ENCODE measurements around the gene GOLGA6A. TPM values are rescaled to one million over a fixed set of nuclear protein-coding genes. Genes with fewer than 3 reads are reported as not detected.
"Not testable (repeated sequence)": the region's sequence is repeated elsewhere in the genome, so short reads cannot be mapped to it uniquely, and the experiment has no call there.

Gene GOLGA6A
- total and polyA plus RNA-seq, 8 donors = not detected

DNA sequence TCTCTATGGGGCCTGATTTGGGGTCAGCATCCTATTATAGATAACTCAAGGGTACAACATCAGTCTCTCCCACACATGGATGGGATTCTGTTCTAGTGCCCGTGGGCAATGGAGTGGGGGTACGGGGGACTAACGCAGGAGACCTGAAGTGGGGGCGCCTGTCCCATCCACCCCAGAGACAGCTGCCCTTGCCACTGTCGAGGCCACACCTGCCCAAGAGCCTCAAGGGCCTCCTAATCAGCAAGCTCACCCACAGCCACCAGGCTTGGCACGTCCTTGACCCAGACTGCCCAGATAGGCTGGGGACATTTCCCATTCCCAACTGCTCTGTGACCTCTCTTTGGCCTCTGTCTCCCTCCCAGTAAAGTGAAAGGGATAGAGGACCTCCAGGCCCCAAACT lies 39.5 kb upstream of the GOLGA6A start:
- 58 to 70% methylated on average over 6 of the region's 6 CpGs for WGBS, 2 donors
- no peaks in the 10 kb centered on the region for H3K27me3 ChIP-seq
- no peak overlapping the region for H3K4me3 ChIP-seq
- H3K27ac ChIP-seq = no peak overlapping the region
- FAIRE-seq = no peak
- H3K36me3 ChIP-seq = no peaks in the 10 kb centered on the region
- intact Hi-C loops (cut with DNase I) = loop anchor here (5.0 to 10.0 kb wide), 3 partner anchors 185 to 200 kb away; no protein-coding TSS in a partner anchor
- H3K9me3 ChIP-seq = no peaks in the 10 kb centered on the region
- no peak for DNase-seq
- TF ChIP-seq, protein P1, sequence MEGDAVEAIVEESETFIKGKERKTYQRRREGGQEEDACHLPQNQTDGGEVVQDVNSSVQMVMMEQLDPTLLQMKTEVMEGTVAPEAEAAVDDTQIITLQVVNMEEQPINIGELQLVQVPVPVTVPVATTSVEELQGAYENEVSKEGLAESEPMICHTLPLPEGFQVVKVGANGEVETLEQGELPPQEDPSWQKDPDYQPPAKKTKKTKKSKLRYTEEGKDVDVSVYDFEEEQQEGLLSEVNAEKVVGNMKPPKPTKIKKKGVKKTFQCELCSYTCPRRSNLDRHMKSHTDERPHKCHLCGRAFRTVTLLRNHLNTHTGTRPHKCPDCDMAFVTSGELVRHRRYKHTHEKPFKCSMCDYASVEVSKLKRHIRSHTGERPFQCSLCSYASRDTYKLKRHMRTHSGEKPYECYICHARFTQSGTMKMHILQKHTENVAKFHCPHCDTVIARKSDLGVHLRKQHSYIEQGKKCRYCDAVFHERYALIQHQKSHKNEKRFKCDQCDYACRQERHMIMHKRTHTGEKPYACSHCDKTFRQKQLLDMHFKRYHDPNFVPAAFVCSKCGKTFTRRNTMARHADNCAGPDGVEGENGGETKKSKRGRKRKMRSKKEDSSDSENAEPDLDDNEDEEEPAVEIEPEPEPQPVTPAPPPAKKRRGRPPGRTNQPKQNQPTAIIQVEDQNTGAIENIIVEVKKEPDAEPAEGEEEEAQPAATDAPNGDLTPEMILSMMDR (IDR thresholded peaks at IDR 0.05) = no peak
- no peak for ATAC-seq
- no peaks in the 10 kb centered on the region for H3K4me1 ChIP-seq

DNA sequence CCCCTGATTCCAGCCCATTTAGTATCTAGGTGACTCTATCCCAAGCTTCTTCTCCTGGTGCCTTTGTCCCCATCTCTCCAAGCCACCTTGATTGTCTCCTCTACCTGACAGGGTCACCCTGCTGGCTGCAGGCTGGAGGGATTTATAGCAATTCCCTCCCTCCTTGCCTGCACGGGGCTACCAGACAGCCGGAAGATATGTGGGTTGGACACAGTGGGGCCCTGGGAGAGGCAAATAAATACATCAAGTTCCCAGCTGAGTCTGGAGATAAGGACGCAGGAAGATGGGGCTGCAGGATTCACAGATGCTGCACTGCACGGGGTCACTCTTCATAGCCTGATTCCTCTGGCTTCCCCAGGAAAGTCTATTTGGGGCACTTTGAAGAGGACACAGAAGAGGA lies 38.7 kb upstream of the GOLGA6A start:
- no peaks in the 10 kb centered on the region for H3K9me3 ChIP-seq
- 7 to 8% methylated on average over 4 of the region's 4 CpGs for WGBS, 2 donors
- no peaks in the 10 kb centered on the region for H3K4me1 ChIP-seq
- DNase-seq (no peak), ATAC-seq (no peak), FAIRE-seq (no peak)
- H3K27ac ChIP-seq = no peak overlapping the region
- no peak overlapping the region for H3K4me3 ChIP-seq
- no peaks in the 10 kb centered on the region for H3K27me3 ChIP-seq
- no peaks in the 10 kb centered on the region for H3K36me3 ChIP-seq
- intact Hi-C loops (cut with DNase I) = loop anchor here (5.0 to 10.0 kb wide), 3 partner anchors 186 to 201 kb away; no protein-coding TSS in a partner anchor
- TF ChIP-seq, protein P1 (IDR thresholded peaks at IDR 0.05) = no peak

DNA sequence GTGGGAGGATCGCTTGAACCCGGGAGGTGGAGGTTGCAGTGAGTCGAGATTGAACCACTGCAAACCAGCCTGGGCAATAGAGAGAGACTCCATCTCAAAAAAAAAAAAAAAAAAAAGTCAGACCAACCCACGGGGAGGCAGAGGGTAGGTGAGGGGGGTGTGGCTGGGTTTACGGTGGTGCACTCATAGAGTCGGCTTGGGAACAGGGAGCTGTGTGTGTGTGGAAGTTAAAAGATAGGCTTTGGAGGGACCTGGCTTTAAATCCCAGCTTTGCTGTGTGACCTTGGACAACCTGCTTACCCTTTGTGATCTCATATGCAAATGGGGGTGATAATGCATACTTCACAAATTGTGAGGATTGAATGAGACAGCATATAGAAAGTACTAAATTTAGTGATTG lies 38.1 kb upstream of the GOLGA6A start:
- FAIRE-seq = no peak
- Histone ChIP-seq H3K4me3 (no peak overlapping the region), H3K27ac (no peak overlapping the region), H3K9me3 (no peaks in the 10 kb centered on the region), H3K36me3 (no peaks in the 10 kb centered on the region), H3K4me1 (no peaks in the 10 kb centered on the region), H3K27me3 (no peaks in the 10 kb centered on the region)
- TF ChIP-seq, protein P1 (IDR thresholded peaks at IDR 0.05) = no peak
- no peak for ATAC-seq
- DNase-seq = no peak
- intact Hi-C loops (cut with DNase I) = loop anchor here (5.0 to 10.0 kb wide), 3 partner anchors 187 to 202 kb away; no protein-coding TSS in a partner anchor
- 51 to 61% methylated on average over 6 of the region's 6 CpGs for WGBS, 2 donors

DNA sequence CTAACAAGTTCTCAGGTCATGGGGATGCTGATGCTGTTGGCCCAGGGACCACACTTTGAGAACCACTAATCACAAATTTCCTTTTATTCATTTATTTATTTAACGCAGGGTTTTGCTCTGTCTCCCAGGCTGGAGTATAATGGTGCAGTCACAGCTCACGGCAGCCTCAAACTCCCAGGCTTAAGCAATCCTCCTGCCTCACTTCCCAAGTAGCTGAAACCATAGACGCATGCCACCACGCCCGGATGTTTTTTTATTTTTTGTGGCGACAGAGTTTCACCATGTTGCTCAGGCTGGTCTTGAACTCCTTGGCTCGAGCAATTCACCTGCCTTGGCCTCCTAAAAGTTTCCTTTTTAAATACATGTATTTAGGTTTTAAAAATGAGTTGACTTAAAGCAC lies 27.4 kb upstream of the GOLGA6A start:
- no peaks in the 10 kb centered on the region for H3K4me1 ChIP-seq
- intact Hi-C loops (cut with DNase I) = no loop called here
- no peak for FAIRE-seq
- H3K27ac ChIP-seq = no peak overlapping the region
- no peak for DNase-seq
- no peaks in the 10 kb centered on the region for H3K36me3 ChIP-seq
- TF ChIP-seq, protein P1 (IDR thresholded peaks at IDR 0.05) = no peak
- no peaks in the 10 kb centered on the region for H3K27me3 ChIP-seq
- H3K9me3 ChIP-seq = no peaks in the 10 kb centered on the region
- no peak for ATAC-seq
- no peak overlapping the region for H3K4me3 ChIP-seq
- WGBS, 2 donors = 57 to 77% methylated on average over 7 of the region's 7 CpGs

DNA sequence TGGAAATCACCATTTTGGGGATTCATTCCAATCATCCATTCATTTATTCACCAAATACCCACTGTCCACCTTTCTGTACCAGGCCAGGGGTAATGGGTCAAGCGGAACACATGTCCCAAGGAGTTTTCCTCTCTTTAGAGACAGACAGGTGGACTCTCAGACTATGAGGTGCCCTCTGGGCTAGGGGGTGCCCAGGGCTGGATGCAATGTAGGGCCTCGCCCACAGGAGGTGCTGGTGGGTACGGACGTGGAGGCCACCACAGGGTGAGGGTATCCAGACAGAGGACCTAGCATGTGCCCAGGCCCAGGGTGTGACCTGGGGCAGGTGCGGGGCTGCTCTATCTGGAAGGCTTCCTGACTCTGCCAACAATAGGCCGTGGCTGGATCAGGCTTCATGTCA lies 26.3 kb upstream of the GOLGA6A start:
- not testable (repeated sequence) for ATAC-seq

More for the DNA sequence above, 26.3 kb upstream of the GOLGA6A start:
- DNase-seq; H3K9me3 ChIP-seq; H3K4me3 ChIP-seq; H3K27me3 ChIP-seq; H3K27ac ChIP-seq; H3K36me3 ChIP-seq; H3K4me1 ChIP-seq; intact Hi-C loops (cut with DNase I); FAIRE-seq: not testable (repeated sequence)
- WGBS, 2 donors = 67 to 82% methylated on average over 6 of the region's 6 CpGs
